MM.1S (cell line): Measurements from ENCODE around the gene CREB3L2.

Source experiments
- EZH2 ChIP-seq: fragments of 300-600 bp; sonication (generic); optimal IDR thresholded peaks from 2 replicates; pipeline ENCODE3; 2017; ENCODE audit warnings: low read depth, mild to moderate bottlenecking, antibody characterized with exemption, low read length, mixed read lengths
- EZH2phosphoT487 ChIP-seq: fragments of 300-600 bp; sonication (generic); IDR thresholded peaks from 2 replicates; pipeline ENCODE4 v1.6.1; 2018; ENCODE audit warnings: antibody characterized with exemption, low read length
- TF ChIP-seq, protein P1 (sequence below): fragments of 300-600 bp; sonication (generic); IDR thresholded peaks from 2 replicates; pipeline ENCODE4 v1.5.1; 2016; ENCODE audit warnings: antibody characterized with exemption, low read length, mixed read lengths

DNA sequence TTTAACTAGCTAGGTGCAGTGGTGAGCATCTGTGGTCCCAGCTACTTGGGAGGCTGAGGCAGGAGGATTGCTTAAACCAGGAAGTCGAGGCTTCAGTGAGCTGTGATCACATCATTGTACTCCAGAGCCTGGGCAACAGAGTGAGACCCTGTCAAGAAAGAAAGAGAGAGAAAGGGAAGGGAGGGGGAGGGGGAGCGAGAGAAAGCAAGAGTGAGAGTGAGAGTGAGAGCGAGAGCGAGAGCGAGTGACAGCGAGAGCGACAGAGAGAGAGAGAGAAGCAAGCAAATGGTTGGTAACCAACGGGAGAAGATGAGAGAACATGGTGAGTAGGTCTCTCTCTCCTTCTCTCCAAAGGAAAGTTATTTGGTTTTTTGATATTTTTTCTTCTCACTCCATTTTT lies 85.3 kb downstream of the CREB3L2 start:
- TF ChIP-seq EZH2: no peak
- TF ChIP-seq, protein P1, sequence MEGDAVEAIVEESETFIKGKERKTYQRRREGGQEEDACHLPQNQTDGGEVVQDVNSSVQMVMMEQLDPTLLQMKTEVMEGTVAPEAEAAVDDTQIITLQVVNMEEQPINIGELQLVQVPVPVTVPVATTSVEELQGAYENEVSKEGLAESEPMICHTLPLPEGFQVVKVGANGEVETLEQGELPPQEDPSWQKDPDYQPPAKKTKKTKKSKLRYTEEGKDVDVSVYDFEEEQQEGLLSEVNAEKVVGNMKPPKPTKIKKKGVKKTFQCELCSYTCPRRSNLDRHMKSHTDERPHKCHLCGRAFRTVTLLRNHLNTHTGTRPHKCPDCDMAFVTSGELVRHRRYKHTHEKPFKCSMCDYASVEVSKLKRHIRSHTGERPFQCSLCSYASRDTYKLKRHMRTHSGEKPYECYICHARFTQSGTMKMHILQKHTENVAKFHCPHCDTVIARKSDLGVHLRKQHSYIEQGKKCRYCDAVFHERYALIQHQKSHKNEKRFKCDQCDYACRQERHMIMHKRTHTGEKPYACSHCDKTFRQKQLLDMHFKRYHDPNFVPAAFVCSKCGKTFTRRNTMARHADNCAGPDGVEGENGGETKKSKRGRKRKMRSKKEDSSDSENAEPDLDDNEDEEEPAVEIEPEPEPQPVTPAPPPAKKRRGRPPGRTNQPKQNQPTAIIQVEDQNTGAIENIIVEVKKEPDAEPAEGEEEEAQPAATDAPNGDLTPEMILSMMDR: no peak
- no peak for TF ChIP-seq EZH2phosphoT487
